ENCODE measurements around the gene CELF6.

DNA sequence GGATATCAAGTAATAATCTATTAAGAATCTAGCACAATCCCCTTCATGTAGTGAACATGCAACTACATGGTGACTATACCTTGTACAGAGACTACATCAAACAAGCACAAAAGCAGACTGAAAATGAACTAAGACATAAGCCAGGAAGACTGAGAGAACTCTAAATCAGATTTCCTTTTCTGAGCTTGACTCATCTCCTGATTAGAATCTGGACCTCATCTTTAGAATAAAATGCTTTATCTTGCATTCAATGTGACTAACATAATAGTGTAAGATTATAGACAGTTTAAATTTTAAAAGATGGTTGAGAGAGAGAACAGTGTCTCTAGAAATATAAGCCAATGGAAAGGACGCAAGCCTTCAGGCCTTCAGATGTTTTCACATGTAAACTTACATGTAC lies 71.4 kb downstream of the CELF6 start:
- TF ChIP-seq CTCF (IDR thresholded peaks at IDR 0.05; ENCODE audit: low read depth, low read length, poor library complexity, severe bottlenecking) (no peak), EZH2phosphoT487 (IDR thresholded peaks at IDR 0.05; ENCODE audit: borderline replicate concordance, low read length) (no peak)
